GM21390 (cell line): ENCODE measurements around the gene CCDC50.

Source experiments
- ATAC-seq: cut with Tn5 transposase; IDR thresholded peaks from one replicate; pipeline ENCODE4 v1.9.1; 2021; ENCODE audit not compliant: unreplicated experiment

CCDC50 gene

GRCh38 chr3:191376516-191377141, 47.4 kb downstream of the CCDC50 start:
- ATAC-seq = no peak

GRCh38 chr3:191378142-191378812, 49.1 kb downstream of the CCDC50 start:
- ATAC-seq = no peak

GRCh38 chr3:191379446-191379845, 50.3 kb downstream of the CCDC50 start:
- no peak for ATAC-seq

GRCh38 chr3:191380001-191380400, 50.8 kb downstream of the CCDC50 start:
- no peak for ATAC-seq

- ATAC-seq = no peak
These were observed 52.1 kb downstream of the CCDC50 start for GRCh38 chr3:191381303-191381702.

- peak; percentile 56 for ATAC-seq
These were observed 53.5 kb downstream of the CCDC50 start for GRCh38 chr3:191382661-191383060.

GRCh38 chr3:191383124-191383523, 53.9 kb downstream of the CCDC50 start:
- ATAC-seq = no peak

- no peak for ATAC-seq
These were observed 55.9 kb downstream of the CCDC50 start for GRCh38 chr3:191385101-191385500.

GRCh38 chr3:191387441-191388077, 58.4 kb downstream of the CCDC50 start:
- no peak for ATAC-seq

GRCh38 chr3:191388823-191389222, 59.6 kb downstream of the CCDC50 start:
- ATAC-seq = no peak

GRCh38 chr3:191390580-191390979, 61.4 kb downstream of the CCDC50 start:
- ATAC-seq = no peak

GRCh38 chr3:191391861-191392808, 62.9 kb downstream of the CCDC50 start:
- no peak for ATAC-seq

- no peak for ATAC-seq
These were observed 64.0 kb downstream of the CCDC50 start for GRCh38 chr3:191393146-191393545.

GRCh38 chr3:191397771-191398170, 68.6 kb downstream of the CCDC50 start:
- no peak for ATAC-seq

- ATAC-seq = no peak
These were observed 69.4 kb downstream of the CCDC50 start for GRCh38 chr3:191398607-191399006.

- no peak for ATAC-seq
These were observed 70.7 kb downstream of the CCDC50 start for GRCh38 chr3:191399918-191400317.

GRCh38 chr3:191401775-191402357, 72.7 kb downstream of the CCDC50 start:
- ATAC-seq = no peak

- no peak for ATAC-seq
These were observed 80.7 kb downstream of the CCDC50 start for GRCh38 chr3:191409791-191410359.

- ATAC-seq = no peak
These were observed 83.6 kb downstream of the CCDC50 start for GRCh38 chr3:191412759-191413158.

- ATAC-seq = no peak
These were observed 85.1 kb downstream of the CCDC50 start for GRCh38 chr3:191414286-191414685.
